HTR-8/SVneo (cell line): ENCODE data around the gene SPRED2.

ENCODE experiments used
- DNase-seq: peaks from one replicate; pipeline ENCODE4 v3.0.0; 2011; ENCODE audit warnings: low spot score, mixed read lengths; ENCODE audit not compliant: insufficient read length
- FAIRE-seq: peaks from 2 replicates; lab custom pipeline; 2011; peaks lifted over from hg19 to GRCh38; lab: Jason Lieb, UNC

The SPRED2 gene

DNA sequence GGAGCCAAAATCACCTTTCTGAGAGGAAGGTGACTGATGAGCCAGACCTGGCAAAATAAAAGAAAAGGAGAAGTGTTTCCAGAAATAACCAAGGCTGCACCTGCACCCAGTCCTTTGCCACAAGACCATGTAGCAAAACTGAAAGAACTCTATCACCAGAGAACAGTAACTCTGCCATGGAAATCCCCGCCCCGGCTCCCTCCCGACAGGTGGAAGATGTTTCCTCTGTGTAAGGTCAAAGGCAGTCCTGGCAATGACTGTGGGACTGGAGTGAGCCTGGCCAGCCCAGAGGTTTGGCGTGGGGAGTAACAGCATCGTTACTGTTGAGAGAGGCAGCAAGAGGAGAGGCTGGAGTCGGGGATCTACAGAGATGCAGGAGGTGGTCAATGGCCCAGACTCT, 42.3 kb downstream of the SPRED2 start:
- FAIRE-seq (no peak), DNase-seq (no peak)

DNA sequence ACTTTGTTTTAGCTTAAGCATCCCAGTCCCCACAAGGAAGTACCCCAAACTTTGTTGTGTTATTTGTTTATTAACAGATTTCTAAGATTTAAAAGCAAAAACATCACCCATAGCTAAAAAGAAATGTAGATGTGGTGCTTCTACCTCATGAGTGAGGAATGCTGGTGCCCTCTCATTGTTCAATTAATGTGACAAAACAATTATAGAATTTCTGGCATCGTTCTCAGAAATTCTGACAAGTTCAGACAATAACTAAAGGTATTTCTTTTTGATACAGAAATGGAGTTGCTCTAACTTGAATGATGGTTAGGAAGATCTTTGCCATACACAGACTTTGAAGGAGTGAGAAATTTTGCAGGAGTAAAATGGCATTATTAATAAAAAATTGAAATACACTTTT, 42.9 kb downstream of the SPRED2 start:
- FAIRE-seq = no peak
- DNase-seq = no peak

DNA sequence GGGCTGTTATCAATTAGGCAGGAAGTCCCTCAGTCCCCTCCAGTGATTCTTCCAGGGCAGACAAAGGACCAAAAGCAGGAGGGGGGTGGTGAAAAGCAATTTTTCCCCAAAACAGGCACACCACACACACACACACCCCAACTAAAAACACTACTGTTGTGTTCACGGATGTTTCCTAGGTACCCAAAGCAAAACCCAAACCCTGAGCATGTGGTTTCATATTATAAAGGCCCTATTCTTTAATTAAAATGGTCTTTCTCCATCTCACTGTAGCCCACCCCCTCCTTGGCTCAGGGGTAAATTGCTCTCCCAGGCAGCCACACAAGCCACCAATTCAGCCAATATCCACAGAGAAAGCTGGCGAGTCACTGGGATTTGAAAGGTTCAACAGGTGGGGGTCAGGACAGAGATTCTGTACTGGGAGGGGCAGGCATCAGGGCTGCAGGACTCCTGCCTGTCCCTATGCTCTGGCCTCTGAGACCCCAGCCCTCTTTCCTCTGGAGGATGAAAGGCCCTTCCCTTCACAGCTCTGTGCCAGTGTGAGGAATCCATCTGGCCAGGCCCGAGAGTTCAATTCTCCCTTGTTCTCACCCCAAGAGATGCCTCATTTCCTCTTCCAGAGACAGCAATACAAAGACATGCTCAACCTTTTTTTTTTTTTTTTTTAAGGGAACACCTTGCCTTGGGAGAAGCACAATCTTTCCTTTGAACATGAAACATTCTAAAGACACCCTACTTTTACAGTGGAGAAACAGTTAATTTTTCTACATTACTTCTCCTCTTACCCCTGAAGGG, 43.6 kb downstream of the SPRED2 start:
- DNase-seq (no peak), FAIRE-seq (no peak)

DNA sequence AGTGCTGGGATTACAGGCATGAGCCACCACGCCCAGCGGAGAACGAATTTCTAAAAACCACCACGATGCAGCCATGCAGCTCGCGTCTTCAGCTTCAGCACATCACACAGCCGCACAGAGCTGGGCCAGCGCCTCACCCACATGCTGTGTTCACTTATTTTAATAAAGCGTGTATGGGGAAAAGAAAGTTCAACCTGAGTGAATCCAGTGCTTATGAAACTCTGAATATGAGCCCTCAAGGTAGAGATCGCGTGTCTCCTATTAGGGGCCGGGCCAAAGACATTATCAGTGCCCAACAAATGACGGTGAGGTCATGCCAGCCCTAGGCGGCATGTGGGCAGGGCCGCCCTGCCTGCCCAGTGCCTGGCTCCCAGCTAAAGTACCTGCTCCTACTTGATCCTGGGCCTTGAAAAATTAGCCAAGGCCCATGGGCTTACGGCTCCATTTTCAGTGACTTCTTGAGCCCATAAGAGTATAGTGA, 44.3 kb downstream of the SPRED2 start:
- FAIRE-seq = no peak
- no peak for DNase-seq

DNA sequence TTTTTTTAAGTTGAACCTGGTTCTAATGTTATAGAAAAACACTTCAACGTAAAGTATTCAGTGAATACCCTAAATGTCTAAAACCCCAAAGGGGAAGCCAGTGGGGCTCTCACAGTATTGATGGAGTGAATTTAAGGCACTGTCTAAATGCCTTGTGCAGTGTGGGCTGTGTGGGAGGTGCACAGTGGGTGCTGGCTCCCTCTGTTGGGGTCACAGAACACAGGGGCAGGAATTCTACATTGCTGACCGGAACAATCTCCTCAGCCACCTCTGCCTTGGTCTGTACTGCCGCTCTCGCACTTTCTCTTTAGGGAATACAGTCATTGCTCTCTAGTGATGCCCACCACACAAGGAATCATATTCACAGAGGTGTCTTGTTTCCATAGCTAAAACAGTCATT, 45.4 kb downstream of the SPRED2 start:
- no peak for FAIRE-seq

DNA sequence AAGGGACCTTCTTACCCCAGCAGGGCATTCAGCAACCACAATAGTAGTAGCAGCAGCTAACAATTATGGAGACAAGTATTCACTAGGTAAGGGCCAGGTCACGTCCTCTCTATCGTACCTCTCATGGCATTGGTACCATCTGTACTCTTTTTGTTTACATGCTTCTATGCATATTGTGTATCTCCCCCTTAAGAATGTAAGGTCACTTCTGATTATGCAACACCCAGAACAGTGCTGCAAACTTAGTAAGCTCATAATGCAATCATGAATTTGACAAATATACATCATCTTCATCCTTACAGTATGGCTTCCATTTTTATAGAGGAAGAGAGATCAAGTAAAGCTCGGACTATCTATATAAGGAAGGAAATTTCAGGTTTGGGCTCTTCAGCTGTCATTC, 46.1 kb downstream of the SPRED2 start:
- FAIRE-seq (no peak), DNase-seq (no peak)

More for the DNA sequence above, 45.4 kb downstream of the SPRED2 start:
- DNase-seq = no peak

DNA sequence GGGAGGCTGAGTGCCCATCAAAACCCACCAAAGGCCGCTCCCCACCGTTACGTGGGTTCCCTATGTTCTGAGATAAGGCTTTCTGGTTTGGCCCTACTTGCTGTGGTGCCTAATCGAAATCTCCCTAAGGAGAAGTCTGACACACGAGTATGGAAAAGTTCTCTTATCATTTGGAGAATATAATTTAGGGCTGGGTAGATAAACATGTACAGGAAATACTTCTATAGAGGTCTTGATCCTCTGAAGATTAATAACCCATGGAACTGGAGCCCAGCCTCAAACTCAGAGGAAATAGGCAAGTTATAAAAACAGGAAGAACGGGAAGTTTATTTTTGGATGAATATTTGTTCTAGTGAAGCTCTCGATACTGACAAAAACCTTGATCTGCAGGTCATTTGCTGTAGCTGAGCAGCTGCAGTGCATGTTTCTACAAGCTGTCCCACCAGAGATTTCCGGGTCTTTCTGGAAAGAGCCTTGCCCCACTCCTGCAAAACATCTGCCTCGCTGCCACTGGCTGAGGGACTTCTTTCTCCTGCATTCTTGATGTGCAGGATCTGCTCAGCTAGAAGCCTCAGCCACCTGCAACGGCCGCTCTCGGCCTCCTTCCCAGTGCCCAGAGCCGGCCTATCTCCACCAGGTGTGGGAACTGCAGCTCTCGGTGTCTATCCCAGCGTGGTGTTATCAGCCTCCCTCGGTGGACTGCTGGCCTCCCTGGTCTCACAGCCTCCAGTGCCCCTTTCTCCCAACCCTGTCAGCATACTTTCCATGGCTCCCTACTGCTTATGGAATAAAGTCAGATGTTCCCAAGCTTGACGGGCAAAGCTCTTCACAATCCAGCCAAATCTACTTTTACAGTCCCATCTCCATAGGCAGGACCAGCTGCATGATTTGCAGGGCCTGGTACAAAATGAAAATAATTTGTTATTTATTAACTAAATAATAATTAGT, 48.6 kb downstream of the SPRED2 start:
- FAIRE-seq = no peak
- no peak for DNase-seq

DNA sequence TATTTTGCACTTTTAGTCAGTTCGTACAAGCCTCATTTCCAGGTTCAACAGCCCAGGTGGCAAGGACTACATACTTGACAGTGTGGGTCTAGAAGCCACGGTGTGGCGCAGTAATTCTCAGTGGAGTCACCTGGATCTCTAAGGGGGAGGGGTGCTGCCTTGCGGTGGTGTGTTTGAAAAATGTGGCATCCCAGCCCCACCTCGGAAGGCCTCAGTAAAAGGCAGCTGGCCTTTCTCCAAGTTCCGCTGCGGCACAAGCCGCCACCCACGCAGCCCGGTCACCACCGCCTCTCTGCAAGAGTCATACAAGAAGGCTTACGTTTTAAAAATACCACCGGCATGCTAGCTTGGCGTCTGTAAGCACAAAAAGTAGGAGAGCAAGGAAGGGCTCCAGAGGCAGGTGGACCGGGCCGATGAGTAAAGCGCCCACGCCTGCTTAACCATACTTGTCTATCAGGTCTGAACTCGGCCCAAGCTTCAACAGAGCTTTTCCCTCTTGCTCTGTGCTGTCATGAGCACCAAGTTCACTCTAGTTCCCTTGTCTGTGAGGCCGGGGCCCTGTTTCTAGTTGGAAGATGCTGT, 49.5 kb downstream of the SPRED2 start:
- DNase-seq (peak; percentile 75), FAIRE-seq (peak; percentile 62)

DNA sequence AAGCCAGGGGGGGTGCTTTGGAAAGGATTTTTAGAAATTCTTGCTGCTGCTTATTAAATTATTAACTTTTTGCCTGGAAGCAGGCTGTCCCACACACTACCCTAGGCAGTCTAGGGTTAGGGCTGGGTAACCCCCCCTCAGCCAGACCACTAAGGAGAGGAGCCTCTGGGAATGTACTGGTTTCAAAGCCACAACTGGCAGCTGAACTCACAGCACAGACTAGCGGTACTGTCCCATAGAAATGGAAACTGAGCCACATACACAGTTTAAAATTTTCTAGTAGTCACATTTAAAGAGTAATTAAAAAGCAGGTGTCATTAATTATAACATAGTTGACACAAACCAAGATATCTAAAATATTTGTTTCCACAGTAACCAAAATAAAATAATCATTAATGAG, 50.1 kb downstream of the SPRED2 start:
- no peak for FAIRE-seq
- no peak for DNase-seq

DNA sequence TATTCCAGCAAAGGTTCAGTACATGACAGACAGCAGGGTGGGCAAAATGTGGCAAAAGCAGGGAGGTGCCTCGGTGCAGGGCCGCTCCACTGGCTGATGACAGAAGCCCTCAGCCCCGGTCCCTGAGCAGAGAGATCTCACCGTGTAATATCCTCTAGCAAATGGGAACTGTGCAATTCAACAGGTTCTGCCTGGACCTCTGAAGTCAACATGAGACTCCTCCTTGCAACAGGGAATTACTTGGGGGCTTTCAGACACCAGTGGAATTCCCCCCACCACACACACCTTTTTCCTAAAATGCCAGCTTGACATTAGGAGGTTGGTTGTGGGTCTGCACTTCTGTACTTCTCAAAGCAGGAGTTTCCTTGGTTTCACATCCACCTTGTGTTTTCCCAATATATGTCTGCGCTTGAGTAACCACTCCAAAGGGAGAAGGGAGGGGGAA, 50.8 kb downstream of the SPRED2 start:
- no peak for DNase-seq
- FAIRE-seq = no peak

DNA sequence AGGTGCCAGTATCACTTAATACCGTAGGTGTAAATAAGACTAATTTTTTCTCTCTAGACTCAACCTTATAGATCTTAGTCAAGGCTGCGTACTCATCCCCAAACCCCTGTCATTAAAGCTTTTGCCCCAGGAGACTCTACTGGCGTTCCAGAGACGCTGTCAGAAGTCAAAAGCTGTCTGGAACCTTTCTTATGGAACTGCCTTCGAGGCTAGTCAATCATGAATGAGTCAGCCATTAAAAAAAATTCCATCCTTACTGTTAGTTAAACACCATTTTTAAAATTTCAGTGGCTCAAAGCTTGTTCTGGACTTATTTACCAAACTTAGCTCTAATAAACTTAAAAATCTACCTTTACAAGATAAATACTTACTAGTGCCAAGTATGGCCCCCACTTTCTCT, 52.1 kb downstream of the SPRED2 start:
- no peak for DNase-seq
- FAIRE-seq = no peak

DNA sequence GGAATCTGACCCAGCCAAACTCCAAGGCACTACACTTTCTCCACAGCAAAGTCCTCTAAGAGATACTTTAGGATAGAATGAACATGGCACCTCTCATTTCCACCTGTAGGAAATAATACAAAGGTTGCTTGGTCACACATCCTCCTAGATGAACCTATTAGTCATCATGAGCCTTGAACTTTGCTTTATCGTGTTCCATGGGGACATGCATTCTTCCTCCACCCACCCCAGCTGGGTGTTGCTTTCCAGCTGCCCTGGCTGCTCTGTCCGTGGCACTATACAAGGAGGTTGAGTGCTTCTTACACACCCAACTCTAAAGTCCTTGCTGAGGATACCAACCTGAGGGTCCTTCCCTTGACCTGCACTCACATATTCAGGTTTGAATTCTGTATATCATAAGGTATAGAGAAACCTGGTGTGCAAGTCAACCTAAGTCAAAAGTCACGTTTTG, 52.7 kb downstream of the SPRED2 start:
- no peak for FAIRE-seq
- DNase-seq = no peak

DNA sequence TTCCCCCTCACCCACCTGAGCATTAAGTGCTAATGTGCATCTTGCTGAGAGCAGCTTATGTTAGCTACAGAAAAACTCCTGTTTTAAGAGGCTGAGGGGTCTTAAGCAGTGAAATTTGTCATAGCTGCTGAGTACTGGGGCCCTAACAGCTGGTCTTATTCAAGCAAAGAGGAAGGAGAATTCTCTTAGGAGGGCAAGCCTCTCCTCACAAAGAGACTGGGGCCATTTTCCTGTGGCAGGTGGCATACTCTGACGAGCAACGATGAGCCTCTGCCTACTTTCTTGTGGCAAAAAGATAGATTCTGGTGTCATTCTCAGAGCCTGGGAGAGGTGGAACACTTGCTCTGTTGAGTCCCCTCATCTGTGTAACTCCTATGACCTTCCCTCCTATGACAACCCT, 53.2 kb downstream of the SPRED2 start:
- DNase-seq (no peak), FAIRE-seq (no peak)

DNA sequence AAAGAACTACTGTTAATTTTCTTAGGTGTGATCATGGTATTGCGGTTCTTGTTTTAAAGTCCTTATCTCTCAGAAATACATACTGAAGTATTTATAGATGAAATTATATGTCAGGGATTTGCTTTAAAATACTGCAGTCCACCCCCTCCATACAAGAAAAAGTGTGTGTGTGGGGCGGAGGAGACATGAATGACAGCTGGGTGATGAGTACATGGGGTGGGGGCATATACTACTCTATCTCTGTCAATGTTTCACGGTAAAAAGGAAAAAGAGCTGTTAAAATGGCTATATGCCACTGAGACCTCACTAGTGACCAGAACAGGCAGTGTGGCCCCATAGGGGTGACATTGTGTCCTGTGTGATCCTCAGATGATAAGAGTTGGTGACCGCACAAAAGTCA, 54.1 kb downstream of the SPRED2 start:
- DNase-seq (no peak), FAIRE-seq (no peak)

DNA sequence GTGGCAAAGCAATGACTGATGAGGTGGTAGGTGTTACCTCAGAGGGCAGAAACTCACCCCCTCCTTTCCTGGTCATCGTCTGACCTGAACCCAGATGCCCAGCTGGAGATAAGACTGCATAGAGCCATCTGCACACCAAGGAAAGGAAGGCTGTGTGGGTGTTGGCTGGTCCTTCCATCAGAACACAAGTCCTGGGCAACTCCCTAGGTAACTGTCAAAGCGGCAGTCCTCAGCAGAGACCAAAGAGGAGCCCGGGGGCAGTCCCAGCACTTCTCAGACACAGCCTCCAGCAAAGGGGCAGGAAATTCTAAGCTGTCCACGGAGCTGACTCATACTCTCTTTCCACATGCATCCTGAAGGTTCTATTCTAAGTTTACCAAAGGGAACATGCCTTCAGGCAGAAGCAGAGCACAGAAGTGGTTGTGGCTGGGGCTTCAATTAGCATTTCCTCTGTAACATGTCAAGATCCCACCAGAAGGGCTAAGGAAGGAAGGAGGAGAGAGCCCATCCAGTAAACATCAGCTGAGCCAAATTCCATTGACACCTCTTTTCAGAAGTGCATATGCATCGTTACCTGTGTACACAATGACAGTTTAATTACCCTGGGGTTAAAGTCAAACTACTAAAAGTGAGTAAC, 54.7 kb downstream of the SPRED2 start:
- DNase-seq (peak; percentile 69), FAIRE-seq (peak; percentile 73)

DNA sequence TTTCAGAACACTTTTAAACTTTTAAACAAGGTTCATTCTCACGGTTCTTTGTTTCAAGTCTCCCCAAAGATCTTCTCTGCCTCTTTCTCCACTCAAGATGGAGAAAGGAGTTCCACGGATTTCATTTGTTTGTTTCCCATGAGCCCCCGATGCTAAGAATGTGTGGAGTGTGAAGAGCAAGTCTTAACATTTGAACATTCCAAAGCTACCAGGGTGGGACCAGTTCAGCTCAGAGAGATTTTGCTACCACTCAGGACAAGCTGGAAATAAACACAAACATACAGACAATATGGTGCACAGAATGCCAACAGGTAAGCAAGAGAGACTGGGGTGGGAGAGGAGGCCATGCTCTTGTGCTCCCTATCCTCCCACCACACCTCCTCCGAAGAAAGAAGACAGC, 56.7 kb downstream of the SPRED2 start:
- no peak for DNase-seq
- FAIRE-seq = no peak

DNA sequence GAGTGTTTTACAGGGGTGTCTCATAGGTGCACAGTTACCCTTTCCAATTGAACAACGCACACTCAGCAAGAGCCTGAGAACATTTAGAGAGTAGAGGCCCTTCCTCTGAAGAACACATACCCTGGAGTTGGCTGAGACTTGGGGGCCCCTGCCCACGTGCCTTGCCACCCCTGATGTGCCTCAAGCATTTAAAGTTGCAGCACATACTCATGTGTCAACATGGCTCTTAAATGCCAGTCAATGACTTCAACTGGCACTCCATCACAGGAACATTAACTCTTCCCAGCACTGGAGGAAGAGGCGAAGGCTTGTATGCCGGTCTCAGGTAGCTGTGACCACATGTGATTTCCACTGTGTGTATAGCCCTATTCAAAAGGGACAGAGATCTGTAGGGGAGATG, 57.4 kb downstream of the SPRED2 start:
- FAIRE-seq = no peak
- DNase-seq = no peak

DNA sequence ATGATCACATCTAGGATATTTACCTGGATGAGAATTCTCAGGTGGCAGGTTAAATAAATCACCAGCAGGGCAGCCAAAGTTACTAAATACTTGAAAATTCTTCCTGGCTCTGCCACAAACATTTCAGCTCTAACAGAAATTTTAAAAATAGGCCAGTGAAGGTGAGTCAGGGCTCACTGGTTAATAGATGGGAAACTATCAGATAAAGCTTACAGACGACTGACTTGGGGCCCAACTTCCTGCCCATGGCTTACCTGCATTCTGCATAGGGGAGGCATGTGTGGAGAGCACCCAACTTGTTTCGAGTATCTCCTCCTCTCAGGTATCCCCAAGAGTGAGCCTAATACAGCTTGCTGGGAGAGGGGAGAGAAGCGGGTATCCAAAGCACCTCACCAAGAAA, 57.8 kb downstream of the SPRED2 start:
- no peak for FAIRE-seq
- DNase-seq = no peak

DNA sequence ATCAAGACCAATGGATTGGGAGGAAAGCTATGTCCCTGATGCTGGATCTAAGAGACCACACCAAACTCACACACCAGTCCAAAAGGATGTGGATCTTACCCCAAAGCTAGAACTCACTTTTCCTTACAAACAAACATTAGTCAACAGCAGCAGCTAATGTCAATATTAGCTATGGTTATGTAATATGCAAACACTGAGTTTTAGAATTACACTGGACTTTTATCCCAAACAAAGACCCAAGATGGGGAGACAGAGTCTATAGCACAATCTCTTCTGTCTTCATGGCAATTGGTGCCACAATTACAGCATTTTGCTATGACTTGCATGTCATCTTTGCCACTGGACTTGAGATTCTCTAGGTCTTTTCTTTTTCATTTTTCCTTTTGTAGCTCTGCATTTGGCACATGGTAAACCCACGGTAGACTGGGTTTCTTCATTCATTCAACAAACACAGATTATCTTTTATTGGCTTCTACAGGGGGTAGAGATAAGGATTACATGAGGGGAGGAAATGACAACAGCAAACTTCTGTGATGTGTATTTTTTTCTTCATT, 59.0 kb downstream of the SPRED2 start:
- FAIRE-seq (no peak), DNase-seq (no peak)

DNA sequence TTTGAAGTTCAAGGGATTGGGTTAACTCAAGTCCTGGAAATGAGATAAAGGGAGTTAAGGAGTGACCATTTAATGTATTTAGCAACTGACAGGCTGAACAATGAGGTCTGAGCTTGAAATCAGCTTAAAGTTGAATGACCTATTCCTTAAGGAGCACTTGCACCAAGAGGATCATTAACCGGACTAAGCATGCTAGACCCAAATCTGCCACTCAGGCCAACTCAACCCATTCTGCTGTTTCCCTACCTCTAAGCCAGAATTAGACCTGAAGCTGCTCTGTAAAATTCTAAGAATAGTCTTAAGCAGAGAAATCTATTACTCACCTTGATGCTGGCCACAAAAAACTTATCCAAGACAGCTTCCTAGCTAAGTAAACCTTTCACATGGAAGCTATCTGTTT, 59.8 kb downstream of the SPRED2 start:
- FAIRE-seq (no peak), DNase-seq (no peak)
